Measurements from ENCODE around the gene CEP72.
"Not testable (repeated sequence)": the region's sequence is repeated elsewhere in the genome, so short reads cannot be mapped to it uniquely, and the experiment has no call there.

Gene CEP72

DNA sequence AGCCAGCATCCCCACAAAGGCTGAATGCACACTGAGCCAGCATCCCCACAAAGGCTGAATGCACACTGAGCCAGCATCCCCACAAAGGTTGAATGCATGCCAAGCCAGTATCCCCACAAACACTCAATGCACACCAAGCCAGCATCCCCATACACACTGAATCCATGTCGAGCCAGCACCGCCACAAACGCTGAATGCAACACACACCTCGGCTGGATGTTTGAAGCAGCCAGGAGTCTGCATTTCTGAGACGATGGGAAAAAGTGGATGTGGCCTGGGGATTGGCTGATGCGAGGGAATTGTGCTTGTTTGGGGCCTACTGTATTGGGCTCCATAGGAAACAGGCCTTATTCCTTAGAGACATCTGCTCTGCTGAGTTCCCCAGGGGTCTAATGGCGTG, 30.9 kb upstream of the CEP72 start:
- no peak for DNase-seq

DNA sequence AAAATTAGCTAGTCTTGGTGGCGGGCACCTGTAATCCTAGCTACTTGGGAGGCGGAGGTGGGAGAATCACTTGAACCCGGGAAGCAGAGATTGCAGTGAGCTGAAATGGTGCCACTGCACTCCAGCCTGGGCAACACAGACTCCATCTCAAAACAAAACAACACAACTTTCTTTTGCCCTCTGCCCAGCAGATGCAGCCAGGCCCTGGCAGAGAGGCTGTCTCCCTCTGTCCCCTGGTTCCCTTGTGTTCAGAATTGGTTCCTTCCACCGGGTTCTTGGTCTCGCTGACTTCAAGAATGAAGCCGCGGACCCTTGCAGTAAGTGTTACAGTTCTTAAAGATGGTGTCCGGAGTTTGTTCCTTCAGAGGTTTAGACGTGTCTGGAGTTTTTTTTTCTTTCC, 30.2 kb upstream of the CEP72 start:
- no peak for DNase-seq

- not testable (repeated sequence) for DNase-seq
Measured at GRCh38 chr5:582445-582844, 29.7 kb upstream of the CEP72 start.

DNA sequence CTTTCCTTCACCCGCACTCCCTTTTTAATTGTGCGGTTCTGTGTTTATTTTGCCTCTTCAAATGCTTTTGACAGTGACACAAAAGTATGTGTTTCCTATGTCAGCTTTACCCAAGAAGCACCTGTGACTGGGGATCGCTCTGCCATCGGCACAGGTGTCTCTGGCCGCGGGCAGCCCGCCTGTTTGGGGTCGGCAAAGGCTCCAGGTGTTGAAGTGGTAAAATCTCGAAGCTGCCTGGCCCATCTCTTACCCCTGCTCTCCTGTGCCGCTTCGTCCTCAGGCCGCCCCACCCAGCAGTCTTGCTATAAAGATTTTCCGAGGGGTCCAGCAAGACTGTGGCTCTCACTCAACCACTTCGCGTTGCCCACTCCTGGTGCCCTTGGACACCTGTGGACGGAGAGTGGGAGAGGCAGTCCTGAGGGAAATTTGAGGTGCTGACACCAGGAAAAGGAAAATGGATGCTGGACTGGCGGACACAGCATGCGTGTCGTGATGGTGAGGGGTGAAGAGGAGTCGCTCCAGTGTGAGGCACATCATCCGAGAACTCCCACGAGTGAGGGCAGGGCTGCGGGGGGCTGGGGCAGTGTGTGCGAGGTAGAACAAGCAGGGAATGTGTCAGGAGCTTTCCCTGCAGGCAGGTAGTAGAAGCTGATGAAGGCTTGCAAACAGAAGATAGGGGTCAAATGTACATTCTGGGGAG, 29.1 kb upstream of the CEP72 start:
- DNase-seq, result no peak

GRCh38 chr5:583645-584044, 28.5 kb upstream of the CEP72 start:
- DNase-seq, result no peak

GRCh38 chr5:584216-584615, 27.9 kb upstream of the CEP72 start:
- no peak for DNase-seq

GRCh38 chr5:584846-585245, 27.3 kb upstream of the CEP72 start:
- no peak for DNase-seq

GRCh38 chr5:585556-585955, 26.6 kb upstream of the CEP72 start:
- no peak for DNase-seq

DNA sequence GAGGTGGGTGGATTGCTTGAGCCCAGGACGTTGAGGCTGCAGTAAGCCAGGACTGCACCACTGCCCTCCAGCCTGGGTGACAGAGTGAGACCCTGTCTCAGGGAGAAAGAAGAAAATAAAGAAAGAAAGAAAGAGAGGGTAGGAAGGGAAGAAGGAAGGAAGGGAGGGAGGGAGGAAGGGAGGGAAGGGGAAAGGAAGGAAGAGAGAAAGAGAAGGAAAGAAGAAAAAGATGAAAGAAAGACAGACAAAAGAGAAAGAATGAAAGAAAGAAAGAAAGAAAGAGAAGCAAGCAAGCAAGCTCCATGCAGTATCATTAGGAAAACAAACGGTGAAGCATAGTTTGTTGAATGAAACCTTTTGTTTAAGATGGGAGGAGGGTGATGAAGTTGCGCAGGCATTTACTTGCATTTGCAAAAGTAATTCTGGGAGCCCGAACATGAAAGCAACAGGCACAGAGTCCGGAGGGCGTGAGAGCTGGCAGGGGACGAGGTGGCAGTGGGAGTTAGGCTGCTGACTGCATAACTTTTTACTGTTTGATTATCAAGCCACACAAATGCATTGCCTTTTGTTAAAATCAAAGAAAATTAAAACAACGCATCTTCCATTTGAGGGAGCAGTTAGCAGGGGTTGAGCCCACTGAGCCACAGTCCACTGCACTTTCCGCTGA, 26.0 kb upstream of the CEP72 start:
- no peak for DNase-seq

GRCh38 chr5:586751-587285, 25.3 kb upstream of the CEP72 start:
- DNase-seq, result no peak

DNA sequence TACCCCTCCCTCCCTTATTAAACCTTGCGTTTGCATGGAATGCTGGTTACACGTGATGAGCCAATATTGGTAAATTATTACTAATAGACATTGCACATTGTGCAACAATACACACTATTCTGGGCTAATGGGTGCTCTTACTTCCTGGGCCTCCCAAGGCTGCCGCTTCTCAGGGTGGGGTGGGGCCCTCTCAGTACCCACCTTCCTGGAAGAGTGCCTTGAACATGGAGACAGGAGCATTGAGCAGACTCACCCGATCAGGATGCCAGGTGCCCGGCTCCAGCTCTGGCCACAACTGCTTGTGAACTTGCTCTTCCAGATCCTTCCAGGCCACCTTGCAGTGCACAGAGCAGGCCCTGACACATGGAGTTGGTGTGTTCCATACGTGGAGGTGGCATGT, 24.7 kb upstream of the CEP72 start:
- no peak for DNase-seq

- no peak for DNase-seq
Measured at GRCh38 chr5:588406-588995, 23.6 kb upstream of the CEP72 start.

DNA sequence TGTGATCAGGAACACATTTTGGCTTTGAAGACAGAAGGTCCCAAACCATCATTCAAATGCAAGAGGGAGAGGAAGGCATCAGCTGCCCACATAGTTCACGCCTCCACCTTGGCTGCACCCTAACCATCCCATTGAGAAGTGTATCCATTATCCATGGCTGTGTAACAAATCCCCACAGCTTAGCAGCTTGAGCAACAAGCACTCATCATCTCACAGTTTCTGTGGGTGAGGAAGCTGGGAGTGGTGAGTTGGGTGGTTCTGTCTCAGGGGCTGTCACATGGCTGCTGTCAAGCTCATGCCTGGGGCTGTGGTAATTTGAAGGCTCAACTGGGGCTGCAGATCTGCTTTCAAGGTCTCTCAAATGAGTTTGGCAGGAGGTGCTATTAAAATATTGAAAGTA, 23.0 kb upstream of the CEP72 start:
- no peak for DNase-seq

- DNase-seq, result no peak
Measured at GRCh38 chr5:589588-589987, 22.6 kb upstream of the CEP72 start.

DNA sequence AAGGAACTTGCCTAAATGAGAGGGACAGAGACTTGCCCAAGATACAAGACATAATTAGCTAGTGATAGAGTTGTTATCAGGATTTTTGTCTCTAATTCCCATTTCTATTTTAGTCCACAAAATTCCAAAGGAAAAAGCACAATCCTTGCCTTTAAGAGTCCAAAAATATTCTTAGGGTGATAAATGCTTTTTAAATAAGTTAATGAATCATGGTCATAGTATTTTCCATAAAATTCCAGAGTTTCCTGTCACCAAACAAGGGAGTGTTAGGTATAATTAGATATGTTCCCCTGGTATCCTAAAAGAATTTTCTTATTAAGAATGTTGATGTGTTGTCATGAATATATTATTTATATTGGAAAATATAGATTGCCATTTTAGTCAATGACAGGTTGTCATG, 21.8 kb upstream of the CEP72 start:
- DNase-seq, result no peak

- DNase-seq, result no peak
Measured at GRCh38 chr5:591746-592145, 20.4 kb upstream of the CEP72 start.

GRCh38 chr5:592158-592557, 20.0 kb upstream of the CEP72 start:
- DNase-seq, result no peak

DNA sequence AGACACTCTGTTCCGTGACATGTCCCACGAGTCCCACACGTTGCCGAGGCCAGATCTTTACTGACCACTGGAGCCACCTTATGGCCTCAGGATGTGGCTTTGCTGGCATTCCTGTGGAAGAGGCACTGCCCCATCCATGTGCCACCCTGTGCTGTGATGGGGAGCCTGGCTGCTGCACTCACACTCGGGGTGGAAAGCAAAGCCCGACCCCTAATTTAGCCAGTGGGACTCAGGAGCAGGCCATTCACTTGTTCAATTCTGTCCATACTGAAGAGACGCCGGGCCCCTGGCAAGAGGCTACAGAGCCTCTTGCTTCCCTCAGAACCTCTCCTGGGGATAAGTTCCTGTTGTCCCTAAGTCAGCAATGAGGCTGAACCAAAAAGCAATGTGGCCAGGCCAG, 18.6 kb upstream of the CEP72 start:
- DNase-seq, result no peak

DNA sequence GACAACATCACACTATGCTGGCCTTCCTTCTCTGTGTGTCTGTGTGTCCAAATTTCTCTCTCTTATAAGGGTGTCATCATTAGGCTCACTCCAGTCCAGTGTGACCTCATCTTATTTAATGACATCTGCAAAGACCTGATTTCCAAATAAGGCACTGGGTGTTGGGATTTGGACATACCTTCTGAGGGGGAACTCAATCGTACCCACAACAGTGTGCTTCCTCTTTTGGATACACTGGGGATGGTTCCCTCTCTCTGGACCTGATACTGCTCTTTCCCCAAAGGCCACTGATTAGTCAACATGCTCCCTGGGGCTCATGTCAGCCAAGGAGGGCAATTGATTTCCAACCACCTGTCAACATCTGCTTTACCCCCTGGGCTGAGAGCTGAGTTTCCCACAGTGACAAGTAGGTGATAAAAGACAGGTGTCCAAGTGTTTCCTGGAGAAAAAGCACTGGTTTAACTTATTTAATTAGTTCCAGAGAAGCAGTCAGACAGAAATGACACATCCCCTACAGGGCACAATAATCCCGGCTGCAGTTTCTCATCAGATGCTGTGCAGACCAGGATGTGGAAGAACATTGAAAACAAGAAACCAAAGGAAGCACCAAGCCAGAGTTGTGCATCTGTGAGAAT, 17.8 kb upstream of the CEP72 start:
- no peak for DNase-seq

GRCh38 chr5:595285-595875, 16.8 kb upstream of the CEP72 start:
- DNase-seq, result no peak

GRCh38 chr5:597871-598563, 14.1 kb upstream of the CEP72 start:
- DNase-seq, result no peak

DNA sequence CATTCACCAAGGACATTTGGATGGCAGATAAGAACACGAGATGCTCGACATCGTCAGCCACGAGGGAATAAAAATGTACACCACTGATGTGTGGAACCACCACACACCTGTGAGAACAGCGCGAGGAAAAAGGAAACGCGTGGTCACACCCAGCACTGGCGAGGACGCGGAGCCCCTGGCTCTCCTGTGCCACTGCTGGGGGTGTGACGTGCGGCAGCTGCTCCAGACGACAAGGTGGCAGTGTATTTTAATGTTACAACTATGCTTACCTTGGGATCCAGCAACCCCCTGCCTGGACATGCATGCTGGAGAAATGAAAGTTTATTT, 13.6 kb upstream of the CEP72 start:
- no peak for DNase-seq

Measured in activated T-cell treated with anti-CD3 and anti-CD28 coated beads, Interleukin-2, amount 50 U/mL, for 48 hours (primary cell).